ENCODE measurements around the gene SEMA3C.

DNA sequence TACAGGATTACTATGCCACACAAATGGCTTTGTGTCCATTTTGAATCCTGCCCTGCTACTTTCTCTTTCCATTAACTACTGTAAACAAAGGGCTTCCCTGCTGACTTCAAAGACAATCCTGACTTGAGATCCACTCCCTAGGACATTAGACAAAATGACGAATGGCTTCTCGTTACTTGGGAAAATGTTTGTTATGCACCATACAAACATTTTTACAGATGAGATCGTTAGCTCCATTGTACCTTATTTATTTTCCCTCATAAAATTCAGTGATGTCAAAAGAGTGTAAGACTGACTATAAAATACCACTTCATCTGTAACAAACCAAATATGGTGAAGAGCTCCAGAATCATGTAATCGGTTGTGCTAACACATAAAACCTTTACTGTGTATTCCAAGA, 158.6 kb downstream of the SEMA3C start:
- TF ChIP-seq EZH2 (IDR thresholded peaks at IDR 0.05; ENCODE audit: borderline replicate concordance, low read depth, low read length, poor library complexity, severe bottlenecking) = no peak
- TF ChIP-seq, protein P1, sequence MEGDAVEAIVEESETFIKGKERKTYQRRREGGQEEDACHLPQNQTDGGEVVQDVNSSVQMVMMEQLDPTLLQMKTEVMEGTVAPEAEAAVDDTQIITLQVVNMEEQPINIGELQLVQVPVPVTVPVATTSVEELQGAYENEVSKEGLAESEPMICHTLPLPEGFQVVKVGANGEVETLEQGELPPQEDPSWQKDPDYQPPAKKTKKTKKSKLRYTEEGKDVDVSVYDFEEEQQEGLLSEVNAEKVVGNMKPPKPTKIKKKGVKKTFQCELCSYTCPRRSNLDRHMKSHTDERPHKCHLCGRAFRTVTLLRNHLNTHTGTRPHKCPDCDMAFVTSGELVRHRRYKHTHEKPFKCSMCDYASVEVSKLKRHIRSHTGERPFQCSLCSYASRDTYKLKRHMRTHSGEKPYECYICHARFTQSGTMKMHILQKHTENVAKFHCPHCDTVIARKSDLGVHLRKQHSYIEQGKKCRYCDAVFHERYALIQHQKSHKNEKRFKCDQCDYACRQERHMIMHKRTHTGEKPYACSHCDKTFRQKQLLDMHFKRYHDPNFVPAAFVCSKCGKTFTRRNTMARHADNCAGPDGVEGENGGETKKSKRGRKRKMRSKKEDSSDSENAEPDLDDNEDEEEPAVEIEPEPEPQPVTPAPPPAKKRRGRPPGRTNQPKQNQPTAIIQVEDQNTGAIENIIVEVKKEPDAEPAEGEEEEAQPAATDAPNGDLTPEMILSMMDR (conservative IDR thresholded peaks at IDR 0.05; ENCODE audit: low read depth, low read length) = no peak

Data from A673 (cell line).